Measurements from ENCODE around the gene ZNF524. TPM values are rescaled to one million over a fixed set of nuclear protein-coding genes. Genes with fewer than 3 reads are reported as not detected.

The ZNF524 gene
- total and polyA plus RNA-seq, 7 donors, result 24.5 to 49.2 (median 37.1) TPM

GRCh38 chr19:55611983-55612645, 12.0 kb downstream of the ZNF524 start:
- TF ChIP-seq POLR2A (IDR thresholded peaks at IDR 0.05) (no peak), CTCF (IDR thresholded peaks at IDR 0.05) (no peak), POLR2AphosphoS5 (IDR thresholded peaks at IDR 0.05) (no peak), EP300 (IDR thresholded peaks at IDR 0.05) (no peak)
- Histone ChIP-seq H3K4me1 (peaks cover 0 to 23% (median 7%) of the 10 kb centered on the region in 4 donors), H3K36me3 (peaks cover 17 to 51% (median 31%) of the 10 kb centered on the region in 4 donors), H3K27me3 (no peaks in the 10 kb centered on the region), H3K27ac (no peak overlapping the region), H3K9me3 (no peaks in the 10 kb centered on the region), H3K4me3 (no peak overlapping the region)
- WGBS, 2 donors, result 80 to 92% methylated on average over 3 of the region's 3 CpGs
- intact Hi-C loops (cut with DNase I), result no loop called here
- no peak for DNase-seq

GRCh38 chr19:55613396-55613795, 13.3 kb downstream of the ZNF524 start:
- TF ChIP-seq CTCF (IDR thresholded peaks at IDR 0.05) (no peak), POLR2AphosphoS5 (IDR thresholded peaks at IDR 0.05) (no peak), POLR2A (IDR thresholded peaks at IDR 0.05) (no peak), EP300 (IDR thresholded peaks at IDR 0.05) (no peak)
- no peaks in the 10 kb centered on the region for H3K27me3 ChIP-seq
- H3K9me3 ChIP-seq, result no peaks in the 10 kb centered on the region
- no peak for DNase-seq
- intact Hi-C loops (cut with DNase I), result no loop called here
- 95 to 96% methylated on average over 27 of the region's 27 CpGs for WGBS, 2 donors
- H3K4me1 ChIP-seq, result peaks cover 0 to 13% (median 6%) of the 10 kb centered on the region in 4 donors
- H3K36me3 ChIP-seq, result peaks cover 17 to 61% (median 37%) of the 10 kb centered on the region in 4 donors
- no peak overlapping the region for H3K4me3 ChIP-seq
- no peak overlapping the region for H3K27ac ChIP-seq

GRCh38 chr19:55613930-55614710, 14.0 kb downstream of the ZNF524 start:
- TF ChIP-seq POLR2AphosphoS5 (IDR thresholded peaks at IDR 0.05), result no peak
- no peak for DNase-seq
- WGBS, 2 donors, result 95 to 96% methylated on average over 75 of the region's 75 CpGs
- no peak overlapping the region for H3K4me3 ChIP-seq
- H3K9me3 ChIP-seq, result no peaks in the 10 kb centered on the region
- peaks cover 0 to 13% (median 6%) of the 10 kb centered on the region in 4 donors for H3K4me1 ChIP-seq
- H3K27ac ChIP-seq, result no peak overlapping the region
- no peaks in the 10 kb centered on the region for H3K27me3 ChIP-seq
- peaks cover 17 to 59% (median 37%) of the 10 kb centered on the region in 4 donors for H3K36me3 ChIP-seq
- intact Hi-C loops (cut with DNase I), result no loop called here

- no peak for DNase-seq
- Histone ChIP-seq H3K36me3 (peaks cover 17 to 51% (median 34%) of the 10 kb centered on the region in 4 donors), H3K9me3 (no peaks in the 10 kb centered on the region), H3K27me3 (no peaks in the 10 kb centered on the region), H3K27ac (no peak overlapping the region), H3K4me1 (peaks cover 0 to 13% (median 6%) of the 10 kb centered on the region in 4 donors), H3K4me3 (no peak overlapping the region)
- WGBS, 2 donors, result 97% methylated on average over 98 of the region's 98 CpGs
- intact Hi-C loops (cut with DNase I), result no loop called here
- TF ChIP-seq EP300 (IDR thresholded peaks at IDR 0.05), result no peak
- TF ChIP-seq POLR2AphosphoS5 (IDR thresholded peaks at IDR 0.05), result no peak
- no peak for TF ChIP-seq CTCF (IDR thresholded peaks at IDR 0.05)
- no peak for TF ChIP-seq POLR2A (IDR thresholded peaks at IDR 0.05)
Measured at GRCh38 chr19:55614711-55615542, 14.8 kb downstream of the ZNF524 start.
